Muscle of back (tissue), 11 donors: Measurements from ENCODE around the gene ALDH3A2. TPM values are rescaled to one million over a fixed set of nuclear protein-coding genes. Genes with fewer than 3 reads are reported as not detected.
"Not testable (repeated sequence)": the region's sequence is repeated elsewhere in the genome, so short reads cannot be mapped to it uniquely, and the experiment has no call there.

Experiments
- DNase-seq, 3 donors: peaks; one replicate each; pipeline versions ENCODE4 v3.0.0 to v3.0.0-alpha.2; 2013
- polyA plus RNA-seq, 10 donors: library from polyadenylated mRNA; unstranded; fragments of 120-200 nt; gene quantifications; one replicate each; pipeline ENCODE4 v1.2.1, GENCODE V29; 2013; ENCODE audit not compliant: insufficient read length in 10 of 10

ALDH3A2 gene
- polyA plus RNA-seq, 10 donors, result 27.2 to 47.9 (median 34.1) TPM

DNA sequence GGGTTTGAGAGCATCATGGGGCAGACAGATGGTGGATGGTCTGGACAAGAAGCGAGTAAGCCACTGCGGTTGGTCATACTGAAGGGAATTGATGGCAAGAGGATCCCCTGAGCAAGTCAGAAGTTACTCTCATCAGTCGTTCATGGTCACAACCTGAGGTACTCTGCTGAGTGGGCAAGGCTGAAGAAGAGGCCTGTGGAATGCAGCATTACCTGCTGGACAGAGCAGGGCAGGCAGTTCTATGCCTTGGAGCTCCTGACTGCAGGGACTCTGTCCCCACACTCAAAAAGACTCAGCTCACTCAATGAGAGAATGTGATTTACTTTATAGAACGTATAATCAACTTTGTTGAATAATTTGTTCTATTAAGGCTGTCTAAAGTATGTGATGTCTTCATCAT, 28.3 kb downstream of the ALDH3A2 start:
- no peak for DNase-seq

DNA sequence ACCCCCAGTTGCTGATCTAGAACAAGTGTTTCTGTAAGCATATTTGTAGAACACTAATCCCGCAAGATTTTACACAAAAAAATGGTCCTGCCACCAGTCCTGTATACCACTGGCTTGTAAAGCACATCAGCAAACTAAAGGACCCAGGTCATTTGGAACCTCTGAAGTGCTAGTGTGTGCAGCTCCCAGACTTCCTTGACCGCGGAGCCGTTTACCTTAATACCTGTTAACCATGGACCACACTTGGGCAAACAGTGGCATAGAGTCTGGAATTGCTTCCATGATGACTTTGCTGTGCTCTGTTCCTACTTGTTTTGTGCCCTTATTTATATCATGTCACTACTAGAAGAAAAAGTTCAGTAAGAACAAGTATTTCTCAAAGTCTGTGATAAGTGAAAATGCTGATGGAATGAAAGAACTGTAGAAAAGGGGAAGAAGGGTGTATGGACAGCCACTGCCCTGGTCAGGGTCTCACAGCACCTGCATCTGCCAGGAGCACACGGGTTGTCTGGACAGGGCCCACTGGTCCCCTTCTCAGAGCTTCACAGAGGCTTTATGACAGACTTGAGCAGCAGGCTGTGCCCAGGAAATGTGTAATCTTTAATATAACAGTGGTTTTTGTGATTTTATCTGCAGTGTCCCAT, 29.3 kb downstream of the ALDH3A2 start:
- no peak for DNase-seq

DNA sequence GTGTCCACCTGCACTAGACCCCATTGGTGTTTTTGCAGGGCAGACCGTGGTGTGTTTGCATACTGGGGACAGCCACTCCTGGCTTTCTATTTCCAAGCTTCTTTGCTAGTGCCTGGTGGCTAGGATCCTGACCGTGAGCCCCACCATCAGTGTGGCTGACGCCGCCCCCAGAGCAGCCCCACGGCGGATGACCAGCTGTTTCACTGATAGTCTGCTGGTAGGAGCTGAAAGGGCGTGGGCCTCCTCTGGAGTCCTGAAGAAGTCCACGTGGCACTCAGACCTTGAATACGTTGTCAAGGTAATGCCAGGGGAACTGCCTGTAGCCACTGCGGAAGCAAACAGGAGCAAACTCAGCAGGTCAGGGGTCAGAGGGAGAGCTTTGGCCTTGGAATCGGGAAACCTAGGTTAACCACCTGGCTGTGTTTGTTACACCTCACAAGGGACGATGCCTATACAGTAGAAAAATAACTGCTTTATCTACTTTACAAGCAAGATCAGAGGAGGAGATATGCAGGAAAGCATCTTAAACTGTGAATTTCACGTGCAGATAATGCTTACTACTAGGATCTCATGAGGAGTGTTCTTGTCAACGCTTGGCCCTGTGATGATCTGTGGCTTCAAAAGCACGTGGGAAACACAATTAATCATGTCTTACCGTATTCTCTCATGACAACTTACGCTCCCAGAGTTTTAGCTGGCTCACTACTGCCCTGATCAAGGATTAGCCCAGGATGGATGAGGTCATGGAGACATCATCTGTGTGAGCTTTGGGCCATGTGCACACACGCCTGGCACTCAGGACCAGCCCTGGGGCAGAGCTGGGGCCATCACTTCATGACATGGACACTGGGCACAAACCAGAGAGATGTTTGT, 30.3 kb downstream of the ALDH3A2 start:
- no peak for DNase-seq

DNA sequence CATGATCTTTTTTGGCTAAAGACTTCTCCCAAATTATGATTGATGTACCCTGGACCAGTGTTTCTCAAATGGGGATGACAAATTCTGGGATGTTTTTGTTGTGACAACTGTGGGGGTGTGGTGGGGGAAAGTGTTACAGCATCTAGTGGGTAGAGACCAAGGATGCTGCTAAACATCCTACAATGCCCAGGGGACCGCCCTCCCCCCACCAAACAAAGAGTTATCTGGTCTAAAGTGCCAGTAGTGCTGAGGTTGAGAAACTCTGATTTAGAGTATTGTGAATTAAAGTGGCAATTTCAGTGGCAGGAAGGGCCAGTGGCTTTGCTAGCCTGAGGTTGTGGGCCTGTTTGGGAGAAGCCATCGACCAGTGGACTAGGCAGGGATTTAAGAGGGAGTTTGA, 34.6 kb downstream of the ALDH3A2 start:
- no peak for DNase-seq

DNA sequence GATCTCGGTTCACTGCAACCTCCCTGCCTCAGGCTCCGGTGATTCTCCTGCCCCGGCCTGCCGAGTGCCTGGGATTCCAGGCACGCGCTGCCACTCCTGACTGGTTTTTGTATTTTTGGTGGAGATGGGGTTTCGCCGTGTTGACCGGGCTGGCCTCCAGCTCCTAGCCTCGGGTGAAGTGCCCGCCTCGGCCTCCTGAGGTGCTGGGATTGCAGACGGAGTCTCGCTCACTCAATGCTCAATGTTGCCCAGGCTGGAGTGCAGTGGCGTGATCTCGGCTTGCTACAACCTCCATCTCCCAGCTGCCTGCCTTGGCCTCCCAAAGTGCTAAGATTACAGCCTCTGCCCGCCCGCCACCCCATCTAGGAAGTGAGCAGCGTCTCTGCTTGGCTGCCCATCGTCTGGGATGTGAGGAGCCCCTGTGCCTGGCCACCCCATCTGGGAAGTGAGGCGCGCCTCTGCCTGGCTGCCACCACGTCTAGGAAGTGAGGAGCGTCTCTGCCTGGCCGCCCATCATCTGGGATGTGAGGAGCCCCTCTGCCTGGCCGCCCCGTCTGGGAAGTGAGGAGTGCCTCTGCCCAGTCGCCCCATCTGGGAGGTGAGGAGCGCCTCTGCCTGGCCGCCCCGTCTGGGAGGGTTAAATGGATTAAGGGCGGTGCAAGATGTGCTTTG, 36.5 kb downstream of the ALDH3A2 start:
- DNase-seq, result not testable (repeated sequence)

DNA sequence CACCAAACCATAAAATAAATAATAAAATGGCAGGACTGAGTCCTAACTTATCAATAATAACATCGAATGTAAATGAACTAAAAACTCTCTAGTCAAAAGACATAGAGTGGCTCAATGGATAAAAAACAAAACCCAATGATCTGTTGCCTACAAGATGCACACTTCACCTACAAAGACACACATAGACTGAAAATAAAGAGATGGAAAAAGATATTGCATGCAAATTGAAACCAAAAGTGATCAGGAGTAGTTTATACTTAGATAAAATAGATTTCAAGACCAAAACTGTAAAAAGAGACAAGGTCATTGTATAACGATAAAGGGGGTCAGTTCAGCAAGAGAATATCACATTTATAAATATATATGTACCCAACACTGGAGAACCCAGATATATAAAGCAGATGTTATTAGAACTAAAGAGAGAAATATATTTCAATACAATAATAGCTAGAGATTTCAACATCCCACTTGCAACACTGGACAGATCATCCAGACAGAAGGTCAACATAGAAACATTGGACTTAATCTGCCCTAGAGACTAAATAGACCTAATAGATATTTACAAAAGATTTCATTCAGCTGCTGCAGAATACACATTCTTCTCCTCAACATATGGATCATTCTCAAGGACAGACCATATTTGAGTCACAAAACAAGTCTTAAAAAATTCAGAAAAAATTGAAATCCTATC, 38.0 kb downstream of the ALDH3A2 start:
- no peak for DNase-seq

DNA sequence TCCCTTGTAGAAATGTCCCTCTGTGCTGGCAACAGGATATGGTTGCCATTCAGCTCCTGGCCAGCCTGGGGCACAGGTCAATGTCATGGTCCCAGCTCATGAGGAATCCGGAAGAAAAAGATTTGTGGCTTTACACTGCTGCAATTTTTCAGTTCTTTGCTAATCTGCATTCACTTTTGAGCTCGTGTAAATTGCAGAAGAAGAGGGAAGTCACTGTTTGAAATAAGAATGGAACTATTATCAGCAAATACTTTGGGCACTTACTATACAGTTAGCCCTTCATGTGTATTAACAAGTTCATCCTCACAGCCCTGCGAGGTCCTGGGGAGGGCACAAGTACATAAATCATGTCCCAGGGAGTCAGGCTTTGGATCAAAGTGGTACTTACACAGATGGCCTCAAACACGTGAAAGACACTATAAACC, 53.7 kb downstream of the ALDH3A2 start:
- no peak for DNase-seq

DNA sequence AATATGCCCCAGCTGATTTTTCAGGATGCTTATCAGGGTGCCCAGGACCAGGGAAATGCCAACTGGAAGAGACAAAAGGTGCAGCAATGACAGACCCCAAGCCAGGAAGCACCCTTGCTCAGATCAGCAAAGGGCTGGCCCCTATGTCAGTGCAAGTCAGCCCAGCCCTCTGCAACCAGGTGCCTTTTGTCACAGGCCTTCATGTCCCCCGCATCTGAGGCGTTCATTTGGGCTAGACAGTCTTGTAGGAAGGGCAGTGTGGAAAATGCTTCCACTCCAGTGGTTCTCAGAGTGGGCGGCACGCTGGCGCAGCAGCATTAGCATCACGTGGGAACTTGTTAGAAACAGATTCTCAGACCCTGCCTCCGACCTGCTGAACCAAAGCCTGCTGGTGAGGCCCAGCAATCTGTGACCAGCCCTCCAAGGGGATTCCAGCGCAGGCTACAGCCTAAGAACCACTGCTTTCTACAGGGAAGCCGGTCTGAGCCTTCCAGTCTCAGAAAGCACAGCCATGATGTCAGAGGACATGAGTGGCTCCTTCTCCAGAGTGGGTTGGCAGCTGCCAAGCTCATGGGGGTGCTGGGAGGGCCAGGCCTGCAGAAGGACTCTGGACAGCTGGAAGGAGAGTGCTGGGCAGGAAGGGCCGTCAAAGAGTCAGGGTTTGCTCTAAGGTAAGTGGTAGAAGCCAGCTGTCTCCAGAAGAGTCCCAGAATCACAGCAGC, 54.7 kb downstream of the ALDH3A2 start:
- DNase-seq, result peak in 1 of 3 donors; percentile 36

DNA sequence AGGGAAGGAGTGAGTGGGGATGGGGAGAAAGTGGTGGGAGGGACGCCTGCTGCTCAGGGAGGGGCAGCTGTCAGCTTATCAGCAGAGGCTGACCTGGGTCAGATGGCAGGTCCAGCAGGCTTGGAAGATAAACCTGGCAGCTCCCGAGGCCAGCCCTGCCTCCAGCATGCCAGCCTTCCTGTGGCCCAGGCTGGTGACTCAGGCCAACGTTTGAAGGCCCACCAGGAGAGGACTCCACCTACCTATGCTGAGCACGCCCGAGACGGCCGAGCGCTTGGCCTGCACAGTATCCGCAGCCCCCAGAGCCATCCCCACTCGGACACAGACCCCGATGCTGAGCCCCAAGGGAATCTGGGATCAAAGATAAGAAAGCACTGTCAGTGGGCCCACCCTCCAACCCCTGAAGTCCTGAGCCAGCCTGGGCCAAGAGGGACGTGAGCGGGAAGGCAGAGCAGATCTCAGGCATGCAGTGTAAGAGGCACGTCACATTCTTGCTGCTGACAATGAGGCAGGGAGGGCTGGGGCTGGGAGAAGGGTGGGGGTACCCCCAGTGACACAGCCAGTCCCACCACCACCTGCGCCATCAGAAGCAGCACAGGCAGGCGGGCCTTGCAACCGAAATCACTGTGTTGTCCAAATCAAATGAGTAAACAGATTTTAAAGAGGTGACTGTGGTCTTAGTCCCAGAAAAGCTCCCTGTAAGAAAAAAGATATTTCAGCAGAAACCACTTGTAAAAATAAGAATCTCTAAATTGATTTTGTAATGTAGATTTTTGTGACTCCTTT, 55.5 kb downstream of the ALDH3A2 start:
- DNase-seq, result no peak

DNA sequence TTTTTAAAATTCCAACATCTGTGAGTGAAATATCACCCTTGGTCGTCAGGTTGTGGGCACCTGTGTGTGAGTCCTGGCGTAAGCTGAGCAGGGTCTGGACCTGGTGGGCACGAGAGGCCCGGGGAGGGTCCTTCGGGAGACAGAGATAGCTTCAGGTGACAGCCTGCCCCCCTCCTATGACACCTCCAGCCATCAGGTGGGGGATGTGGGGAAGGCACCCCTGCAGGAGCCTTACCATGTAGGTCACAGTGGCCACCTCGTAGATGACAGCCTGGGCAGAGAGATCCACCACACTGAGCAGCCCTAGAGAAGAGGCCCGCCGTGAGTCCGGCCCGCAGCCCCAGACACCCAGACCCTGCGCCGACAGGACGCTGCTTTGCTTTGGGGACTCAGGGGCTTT, 56.6 kb downstream of the ALDH3A2 start:
- no peak for DNase-seq

DNA sequence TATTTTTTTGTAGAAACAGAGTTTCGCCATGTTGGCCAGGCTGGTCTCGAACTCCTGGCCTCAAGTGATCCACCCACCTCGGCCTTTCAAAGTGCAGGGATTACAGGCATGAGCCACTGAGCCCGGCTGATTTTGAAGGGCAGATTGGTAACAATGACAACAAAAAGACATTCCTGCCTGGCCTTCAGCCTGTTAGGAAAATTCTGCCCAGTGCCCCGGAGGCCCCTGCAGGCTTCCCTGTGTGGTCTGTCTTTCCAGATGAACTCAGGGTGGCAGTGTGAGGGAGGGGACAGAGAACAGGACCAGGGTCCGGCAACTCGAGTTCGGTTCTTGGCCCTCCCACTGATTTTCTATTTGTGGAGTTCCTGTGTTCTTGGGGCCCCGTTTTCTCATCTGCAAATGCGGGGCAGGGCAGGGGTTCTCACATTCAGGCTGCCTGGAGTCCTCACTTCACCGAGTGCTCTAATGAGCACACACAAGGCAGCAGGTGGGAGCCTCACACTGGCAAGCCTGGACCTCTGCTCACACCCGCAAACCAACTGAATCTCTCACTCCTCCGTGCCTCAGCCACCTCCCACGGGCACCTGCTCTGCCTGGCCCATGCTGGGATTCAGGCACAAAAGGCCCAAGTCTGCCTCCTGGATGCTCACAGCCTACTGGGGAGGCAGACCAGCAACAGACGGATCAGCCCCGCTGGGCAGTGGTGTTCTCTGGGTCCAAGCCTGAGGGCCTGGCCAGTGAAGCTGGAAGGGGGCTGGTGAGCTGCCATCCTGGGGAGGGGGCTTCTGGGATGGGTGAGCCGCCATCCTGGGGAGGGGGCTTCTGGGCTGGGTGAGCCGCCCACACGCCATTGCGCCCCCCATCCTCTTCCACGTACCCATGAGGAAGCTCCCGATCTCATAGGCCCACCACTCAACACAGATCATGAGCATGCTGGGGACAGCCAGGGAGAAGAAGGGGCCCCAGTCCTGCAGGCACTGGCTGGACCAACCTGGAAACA, 57.5 kb downstream of the ALDH3A2 start:
- no peak for DNase-seq

DNA sequence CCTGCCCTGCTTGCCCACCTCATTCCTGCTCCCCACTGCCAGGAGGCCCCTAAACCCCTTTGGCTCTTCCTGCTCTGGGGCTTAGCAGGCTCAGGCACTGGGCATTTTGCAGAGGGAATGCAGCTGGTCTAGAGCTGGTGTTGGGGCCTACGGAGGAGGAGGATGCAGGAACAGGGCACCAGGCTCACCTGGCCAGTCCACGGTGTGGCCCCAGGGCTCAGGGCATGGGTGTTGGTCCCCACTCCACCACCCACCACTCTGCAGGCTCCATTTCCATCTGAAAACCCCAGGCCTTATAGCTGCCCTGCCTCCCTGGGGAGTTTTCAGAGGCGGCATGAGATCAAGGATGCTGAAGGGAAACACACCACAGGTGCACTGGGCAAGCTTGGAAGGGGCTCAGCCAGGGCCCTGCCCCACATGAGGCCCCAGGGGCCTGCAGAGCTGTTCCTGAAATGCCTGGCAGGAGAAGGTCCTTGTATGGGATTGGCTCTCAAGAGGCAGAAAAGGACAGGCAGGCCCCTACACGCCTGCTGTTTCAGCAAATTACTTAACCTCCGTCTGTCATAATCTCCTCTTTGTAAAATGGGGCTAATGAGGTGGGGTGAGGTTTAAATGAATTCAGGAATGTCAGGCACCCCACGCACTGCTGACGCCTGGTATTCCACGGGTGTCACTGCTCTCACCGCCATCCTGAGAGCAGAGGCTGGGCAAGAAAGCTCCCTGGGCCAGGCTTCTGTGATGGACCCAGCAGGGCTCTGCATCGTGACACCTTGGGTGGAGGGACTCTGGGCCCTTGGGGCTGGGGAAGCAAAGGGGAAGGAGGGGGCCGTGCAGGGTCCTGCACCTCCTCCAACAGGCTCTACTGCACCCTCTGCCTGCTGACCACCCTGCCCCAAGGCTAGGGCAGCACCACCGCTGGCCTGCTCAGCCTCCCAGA, 58.5 kb downstream of the ALDH3A2 start:
- DNase-seq, result no peak

DNA sequence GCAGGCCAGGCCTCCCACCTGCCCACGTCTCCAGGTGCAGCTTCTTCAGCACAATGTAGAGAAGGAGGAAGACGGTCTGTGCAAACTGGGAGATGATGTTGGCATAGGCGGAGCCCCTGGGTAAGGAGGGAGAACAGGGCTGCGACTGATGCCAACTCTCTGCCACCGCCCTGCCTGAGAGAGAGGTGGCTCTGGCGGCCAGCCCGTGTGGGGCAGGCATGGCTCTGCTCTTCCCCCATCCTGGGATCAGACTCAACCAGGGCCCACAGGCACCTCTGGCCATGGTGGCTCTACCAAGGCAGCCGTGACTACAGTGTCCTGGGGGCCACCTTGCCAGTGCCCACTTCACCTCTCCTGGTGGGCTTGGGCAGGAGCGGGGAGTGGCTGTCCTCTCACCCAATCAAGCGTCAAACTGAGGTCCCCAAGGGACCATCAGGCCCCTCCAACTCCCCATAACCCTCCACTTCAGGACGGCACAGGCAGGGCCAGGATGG, 59.2 kb downstream of the ALDH3A2 start:
- DNase-seq, result no peak

DNA sequence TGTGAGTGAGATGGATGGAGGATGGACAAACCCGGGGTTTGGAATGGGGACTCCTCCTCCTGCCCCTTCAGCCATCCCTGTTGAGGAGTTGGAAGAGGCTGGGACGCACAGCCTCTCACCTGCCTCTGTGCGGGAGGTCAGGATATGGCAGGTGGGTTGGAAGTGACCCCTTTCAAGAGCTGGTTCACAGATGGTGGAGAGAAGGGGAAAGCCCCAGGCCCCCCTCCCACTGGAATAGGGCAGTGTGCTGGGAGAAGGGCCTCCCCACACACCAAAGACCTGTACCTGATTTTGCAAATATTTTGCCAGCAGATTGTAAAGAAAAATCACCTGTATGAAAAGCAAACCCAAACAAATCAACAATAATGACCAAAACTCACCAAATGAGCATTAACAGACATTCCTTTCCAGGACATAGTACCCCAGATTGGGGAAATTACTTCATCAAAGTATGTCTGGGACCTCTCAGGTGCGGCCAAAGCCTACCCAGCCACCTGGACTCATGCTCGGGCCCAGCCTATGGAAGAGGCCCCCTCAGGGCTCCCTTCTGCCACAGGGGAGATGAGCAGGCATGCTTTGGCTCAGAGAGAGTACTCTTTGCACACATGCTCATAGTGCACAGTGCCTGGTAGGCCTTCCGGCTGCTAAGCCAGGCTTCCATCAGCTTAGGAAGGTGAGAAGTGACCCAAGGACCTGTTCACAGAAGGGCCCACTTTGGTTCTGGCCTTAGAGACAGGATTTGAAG, 60.1 kb downstream of the ALDH3A2 start:
- DNase-seq, result no peak

DNA sequence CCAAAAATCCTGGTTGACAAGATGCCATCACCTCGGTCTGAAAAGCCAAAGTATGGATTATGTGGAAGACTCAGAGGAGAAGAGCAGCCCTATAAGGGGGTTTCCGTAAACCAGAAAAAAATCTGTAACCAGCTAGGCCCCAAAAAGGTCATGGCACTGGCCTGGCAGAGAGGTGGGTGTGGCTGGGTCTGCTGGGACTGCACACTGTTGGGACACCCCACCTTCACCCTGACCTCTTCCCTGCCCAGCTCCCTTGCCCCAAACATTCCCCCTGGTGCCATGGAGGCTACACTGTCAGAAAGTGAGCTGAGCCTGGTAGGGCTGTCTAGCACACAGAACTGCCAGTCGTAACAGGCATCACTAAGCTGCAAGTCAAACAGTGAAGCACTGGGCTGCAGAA, 61.3 kb downstream of the ALDH3A2 start:
- no peak for DNase-seq

DNA sequence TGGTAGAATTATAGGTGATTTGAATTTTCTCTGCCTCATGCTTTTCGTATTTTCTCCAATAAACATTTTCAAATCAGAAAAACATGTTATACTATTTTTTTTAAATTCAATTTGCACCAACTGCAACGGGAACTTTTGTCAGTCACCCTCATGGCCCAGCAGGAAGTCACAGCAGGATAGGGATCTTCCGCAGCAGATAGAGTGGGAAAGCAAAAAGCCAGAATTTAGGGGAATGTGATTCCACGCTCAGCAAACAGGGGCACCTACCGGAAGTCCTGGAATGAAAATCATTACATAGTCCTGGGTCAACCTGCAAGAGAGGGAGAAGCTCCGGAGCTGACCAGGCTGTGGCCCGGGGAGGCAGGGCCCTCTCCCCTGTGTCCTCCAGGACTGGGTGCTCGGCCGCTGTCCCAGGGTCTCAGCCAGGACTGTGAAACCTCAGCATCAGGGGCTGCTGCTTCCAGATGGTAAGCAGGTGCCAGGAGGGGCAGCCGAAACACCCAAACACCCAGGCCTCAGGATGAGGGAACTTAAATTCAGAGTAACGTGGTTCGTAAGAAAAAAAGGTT, 64.0 kb downstream of the ALDH3A2 start:
- DNase-seq, result no peak

DNA sequence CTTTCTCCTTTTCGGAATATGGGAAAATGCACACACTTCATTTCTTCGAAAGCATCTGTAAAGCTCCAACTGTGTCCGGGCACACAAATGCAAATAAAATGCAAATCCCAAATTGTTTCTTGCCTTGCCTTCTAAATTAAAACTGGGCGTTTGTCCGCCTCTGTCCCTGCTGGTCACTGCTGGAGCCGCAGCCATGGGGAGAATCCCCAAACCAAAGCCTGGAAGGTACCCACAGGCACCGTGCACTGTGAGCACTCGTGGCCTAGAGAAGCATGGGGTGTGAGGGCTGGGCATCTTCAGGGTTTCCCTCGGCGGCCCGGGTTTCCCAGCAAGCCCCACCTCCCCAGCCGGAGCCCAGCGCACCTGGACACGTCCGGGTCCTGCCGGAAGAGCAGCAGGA, 64.9 kb downstream of the ALDH3A2 start:
- DNase-seq, result no peak
